ENCODE data around the gene ITGB5.

- TF ChIP-seq CTCF (IDR thresholded peaks at IDR 0.05) (no peak), POLR2A (IDR thresholded peaks at IDR 0.05) (no peak)
Measured at GRCh38 chr3:124848300-124848699, 38.9 kb downstream of the ITGB5 start.

Measured in right lobe of liver (tissue), 4 donors.